Bladder microvascular endothelial cell (primary cell): ENCODE data around the gene DPT. TPM values are rescaled to one million over a fixed set of nuclear protein-coding genes. Genes with fewer than 3 reads are reported as not detected.

ENCODE experiments used
- total RNA-seq: library from RNA; depleted of rRNA; stranded (reverse); fragments of >200 nt; gene quantifications from 2 replicates; pipeline ENCODE4 v1.2.3, GENCODE V29; 2014

The DPT gene
- total RNA-seq: not detected in 2 replicates

GRCh38 chr1:168728473-168729404 lies at the start of gene DPT:
TSS of gene DPT (minus strand) at chr1:168729206. CDS start at chr1:168729174, 32 bp downstream.

Other genes with a start within 250 kb of the DPT start
- gene XCL2, start 185.2 kb downstream of the DPT start, total RNA-seq: not detected in 2 replicates
- not detected in 2 replicates for gene XCL1, start 152.6 kb downstream of the DPT start, total RNA-seq